Ovary (tissue), 3 donors: ENCODE results near the gene KRT76.

Experiments
- CTCF ChIP-seq, 3 donors: fragments of 450-650 bp in 2 of 3; fragments of 200-600 bp in 1 of 3; IDR thresholded peaks; one replicate each; pipeline versions ENCODE4 v1.5.1 to v1.8.0; 2016 to 2022; ENCODE audit warnings: antibody characterized with exemption in 3 of 3, mild to moderate bottlenecking in 1 of 3
- POLR2A ChIP-seq: fragments of 450-650 bp; IDR thresholded peaks from one replicate; pipeline ENCODE4 v1.6.1; 2017; ENCODE audit warnings: antibody characterized with exemption, mild to moderate bottlenecking, moderate library complexity
- donor health status: DM: no; HTN: no; CAD: no.

DNA sequence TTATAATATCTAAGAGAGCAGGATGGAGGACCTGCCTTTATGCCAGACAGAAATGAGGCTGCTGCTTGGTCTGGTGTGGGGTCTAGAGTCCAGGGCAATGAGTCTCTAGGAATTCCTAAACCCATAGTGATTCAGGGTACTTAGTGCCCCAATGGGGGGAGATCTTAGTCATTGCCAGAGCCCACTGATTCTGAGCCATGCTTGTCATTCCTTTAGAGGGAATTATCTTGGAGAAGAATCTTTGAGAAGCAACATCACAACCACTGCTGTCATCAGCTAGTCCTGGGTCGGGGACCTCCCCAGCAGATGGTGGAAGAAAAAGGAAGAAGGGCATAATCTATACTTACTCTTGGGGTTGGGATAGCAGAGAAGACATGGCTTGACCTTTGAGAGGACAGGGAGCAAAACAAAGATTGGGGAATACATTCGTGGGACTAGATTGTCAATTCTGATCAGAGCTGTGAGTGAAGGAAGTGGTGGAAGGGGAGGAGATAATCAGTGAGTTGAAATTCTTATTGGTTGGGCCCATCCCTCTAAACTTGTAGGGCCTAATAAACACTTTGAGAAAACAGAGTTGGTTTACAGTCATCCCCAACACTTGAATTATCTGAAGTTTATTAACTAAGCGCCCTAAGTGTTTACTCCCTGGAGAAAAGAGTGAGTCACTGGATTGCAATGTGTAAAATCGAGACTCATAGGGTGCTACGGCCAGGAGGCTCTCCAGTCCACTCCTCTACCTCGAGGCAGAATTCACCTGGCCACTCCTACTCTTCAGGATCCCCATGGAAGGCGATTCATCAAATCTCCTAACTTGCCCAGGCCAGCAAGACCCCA, 21.7 kb upstream of the KRT76 start:
- no peak for TF ChIP-seq POLR2A
- TF ChIP-seq CTCF (IDR thresholded peaks at IDR 0.05): no peak
